KG1 (cell line): ENCODE data around the gene ANKRD36B.
"Not testable (repeated sequence)": the region's sequence is repeated elsewhere in the genome, so short reads cannot be mapped to it uniquely, and the experiment has no call there.

Experiments used
- DNase-seq: peaks from one replicate; lab custom pipeline; 2025; lab: John Stamatoyannopoulos, UW

ANKRD36B gene

GRCh38 chr2:97589598-97590510, at the start of gene ANKRD36B:
ANKRD36B (minus strand) TSS chr2:97589877; CDS start chr2:97589685, 192 bp downstream.
- DNase-seq: not testable (repeated sequence)

GRCh38 chr2:97626049-97626430, 36.4 kb upstream of the ANKRD36B start:
- DNase-seq: not testable (repeated sequence)

- DNase-seq: not testable (repeated sequence)
These were observed 35.8 kb upstream of the ANKRD36B start for GRCh38 chr2:97625354-97626048.

GRCh38 chr2:97622976-97623375, 33.3 kb upstream of the ANKRD36B start:
- not testable (repeated sequence) for DNase-seq

- DNase-seq: not testable (repeated sequence)
These were observed 30.8 kb upstream of the ANKRD36B start for GRCh38 chr2:97620492-97620891.

- DNase-seq: not testable (repeated sequence)
These were observed 29.5 kb upstream of the ANKRD36B start for GRCh38 chr2:97618939-97619827.

GRCh38 chr2:97617911-97618310, 28.2 kb upstream of the ANKRD36B start:
- DNase-seq: no peak

- not testable (repeated sequence) for DNase-seq
These were observed 26.1 kb upstream of the ANKRD36B start for GRCh38 chr2:97615746-97616145.

- not testable (repeated sequence) for DNase-seq
These were observed 22.2 kb upstream of the ANKRD36B start for GRCh38 chr2:97611895-97612294.

GRCh38 chr2:97608745-97609144, 19.1 kb upstream of the ANKRD36B start:
- not testable (repeated sequence) for DNase-seq

GRCh38 chr2:97605524-97606339, 16.1 kb upstream of the ANKRD36B start:
- not testable (repeated sequence) for DNase-seq

- not testable (repeated sequence) for DNase-seq
These were observed 15.4 kb upstream of the ANKRD36B start for GRCh38 chr2:97605109-97605508.

- not testable (repeated sequence) for DNase-seq
These were observed 11.9 kb upstream of the ANKRD36B start for GRCh38 chr2:97601537-97601936.

- DNase-seq: not testable (repeated sequence)
These were observed 6.5 kb upstream of the ANKRD36B start for GRCh38 chr2:97596180-97596579.

- DNase-seq: not testable (repeated sequence)
These were observed 3.8 kb upstream of the ANKRD36B start for GRCh38 chr2:97593520-97593919.

- not testable (repeated sequence) for DNase-seq
These were observed 1.1 kb upstream of the ANKRD36B start for GRCh38 chr2:97590515-97591394.

GRCh38 chr2:97589257-97589597, 450 bp downstream of the ANKRD36B start:
- DNase-seq: not testable (repeated sequence)

- not testable (repeated sequence) for DNase-seq
These were observed 24.0 kb downstream of the ANKRD36B start for GRCh38 chr2:97565674-97566073.

GRCh38 chr2:97552406-97552805, 37.3 kb downstream of the ANKRD36B start:
- not testable (repeated sequence) for DNase-seq

- DNase-seq: not testable (repeated sequence)
These were observed 39.2 kb downstream of the ANKRD36B start for GRCh38 chr2:97550498-97550897.
